OCI-LY3 (cell line): ENCODE data around the gene GPD2.

Experiments
- H2AFZ ChIP-seq: fragments of 200-600, 300-600 bp; shearing (Covaris generic); 2 replicates; pipeline ENCODE4 v1.6.0; 2014; ENCODE audit warnings: antibody characterized with exemption, low read depth, low read length
- H3K27ac ChIP-seq: fragments of 200-600, 300-600 bp; sonication (generic); 2 replicates; pipeline ENCODE4 v1.5.1; 2014; ENCODE audit warnings: mild to moderate bottlenecking, low read length, moderate library complexity, mixed read lengths
- H3K27me3 ChIP-seq: fragments of 200-600, 300-600 bp; sonication (generic); 2 replicates; pipeline ENCODE4 v1.6.1; 2014; ENCODE audit warnings: low read depth, low read length, mixed read lengths
- H3K36me3 ChIP-seq: fragments of 200-600, 300-600 bp; sonication (generic); replicated peaks from 2 replicates; pipeline ENCODE3; 2014; ENCODE audit warnings: low read depth, low read length, mixed read lengths
- H3K4me1 ChIP-seq: fragments of 300-600, 200-600 bp; sonication (generic); 2 replicates; pipeline ENCODE4 v1.6.1; 2014; ENCODE audit warnings: low read length, mixed read lengths
- H3K4me2 ChIP-seq: fragments of 200-600, 300-600 bp; sonication (generic); 2 replicates; pipeline ENCODE4 v1.6.1; 2014; ENCODE audit warnings: low read length, mixed read lengths
- H3K4me3 ChIP-seq: fragments of 300-600, 200-600 bp; sonication (generic); 2 replicates; pipeline ENCODE4 v1.5.1; 2014; ENCODE audit warnings: antibody characterized with exemption, mild to moderate bottlenecking, low read length, moderate library complexity
- H3K79me2 ChIP-seq: fragments of 300-600, 200-600 bp; shearing (Covaris generic); 2 replicates; pipeline ENCODE4 v1.6.1; 2014; ENCODE audit warnings: mild to moderate bottlenecking, low read length, mixed read lengths
- H3K9ac ChIP-seq: fragments of 300-600, 200-600 bp; shearing (Covaris generic); 2 replicates; pipeline ENCODE4 v1.6.0; 2014; ENCODE audit warnings: mild to moderate bottlenecking, low read length, moderate library complexity
- H3K9me3 ChIP-seq: fragments of 200-600, 300-600 bp; shearing (Covaris generic); 2 replicates; pipeline ENCODE4 v1.6.1; 2014; ENCODE audit warnings: low read length, mixed read lengths; ENCODE audit not compliant: insufficient read depth
- H4K20me1 ChIP-seq: fragments of 200-600, 300-600 bp; sonication (generic); 2 replicates; pipeline ENCODE4 v1.6.1; 2016; ENCODE audit warnings: low read length, mixed read lengths; ENCODE audit not compliant: insufficient read depth
- CTCF ChIP-seq: fragments of 200-600, 300-600 bp; sonication (generic); IDR thresholded peaks from 2 replicates; pipeline ENCODE4 v1.5.1; 2014; ENCODE audit warnings: antibody characterized with exemption, low read length, low read depth
- EZH2phosphoT487 ChIP-seq: fragments of 200-600 bp; shearing (Covaris generic); IDR thresholded peaks from 2 replicates; pipeline ENCODE4 v1.6.1; 2018; ENCODE audit warnings: antibody characterized with exemption, mixed run types, low read depth

The GPD2 gene

GRCh38 chr2:156435718-156436496, at the start of gene GPD2:
TSS of gene GPD2 (plus strand) at chr2:156436379. CDS start at chr2:156476106, 39,727 bp downstream.
- Histone ChIP-seq H3K27me3 (no peaks in the 10 kb centered on the region), H3K9ac (peak within 1 kb of the TSS; percentile 91), H3K27ac (peak within 1 kb of the TSS; percentile 52), H3K79me2 (peaks cover 37% of the 10 kb centered on the region), H3K36me3 (peaks cover 4% of the 10 kb centered on the region), H3K4me3 (peak within 1 kb of the TSS; percentile 85), H3K4me2 (peak within 1 kb of the TSS; percentile 88), H2AFZ (peak within 1 kb of the TSS; percentile 34), H4K20me1 (no peaks in the 10 kb centered on the region; the same call in 1 of the 2 replicates), H3K4me1 (peaks cover 41% of the 10 kb centered on the region), H3K9me3 (no peaks in the 10 kb centered on the region)
- TF ChIP-seq CTCF = no peak
- TF ChIP-seq EZH2phosphoT487 = no peak

- TF ChIP-seq CTCF (no peak), EZH2phosphoT487 (no peak)
- Histone ChIP-seq H3K27ac (no peak overlapping the region), H3K36me3 (no peaks in the 10 kb centered on the region), H3K9ac (no peak overlapping the region), H3K79me2 (no peaks in the 10 kb centered on the region), H3K4me2 (no peak overlapping the region), H2AFZ (no peak overlapping the region), H3K4me3 (no peak overlapping the region), H3K27me3 (no peaks in the 10 kb centered on the region; the same call in 1 of the 2 replicates), H3K9me3 (no peaks in the 10 kb centered on the region), H3K4me1 (peaks cover 39% of the 10 kb centered on the region), H4K20me1 (no peaks in the 10 kb centered on the region)
These were observed 42.0 kb upstream of the GPD2 start for GRCh38 chr2:156394033-156394741.

DNA sequence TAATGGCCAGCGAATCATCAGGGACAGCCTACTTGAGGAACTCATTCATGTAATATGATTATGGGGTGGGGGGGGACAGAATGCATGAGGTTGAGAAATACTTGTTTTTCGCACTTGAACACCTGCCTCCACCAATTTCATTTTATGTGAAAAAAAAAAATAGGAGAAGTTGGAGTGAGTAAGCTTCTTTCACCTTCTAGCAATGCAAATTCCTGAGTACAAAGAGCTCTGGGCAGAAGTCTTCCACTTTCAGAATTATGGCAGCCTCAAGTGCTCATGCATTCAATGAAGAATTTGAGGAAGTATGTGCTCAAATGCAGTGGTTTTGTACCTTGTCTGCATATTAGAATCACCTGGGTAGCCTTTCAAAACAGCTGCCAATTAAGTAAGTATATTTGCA, 40.1 kb upstream of the GPD2 start:
- H3K9me3 ChIP-seq = no peaks in the 10 kb centered on the region
- H3K79me2 ChIP-seq = no peaks in the 10 kb centered on the region
- peak overlapping the region; percentile 55 for H3K27ac ChIP-seq
- no peak overlapping the region for H2AFZ ChIP-seq
- H3K4me1 ChIP-seq = peaks cover 45% of the 10 kb centered on the region
- H4K20me1 ChIP-seq = no peaks in the 10 kb centered on the region; the same call in 1 of the 2 replicates
- TF ChIP-seq EZH2phosphoT487 (no peak), CTCF (no peak)
- H3K36me3 ChIP-seq = no peaks in the 10 kb centered on the region
- H3K4me2 ChIP-seq = peak overlapping the region; percentile 78
- H3K4me3 ChIP-seq = peak overlapping the region; percentile 72
- H3K9ac ChIP-seq = peak overlapping the region; percentile 26; the same call in 1 of the 2 replicates
- H3K27me3 ChIP-seq = no peaks in the 10 kb centered on the region; the same call in 1 of the 2 replicates

GRCh38 chr2:156397229-156397628, 39.0 kb upstream of the GPD2 start:
- TF ChIP-seq CTCF = no peak
- no peak for TF ChIP-seq EZH2phosphoT487
- H4K20me1 ChIP-seq = no peaks in the 10 kb centered on the region; the same call in 1 of the 2 replicates
- H3K9ac ChIP-seq = 0 out of 2 replicates have a peak overlapping the region, but pooled peaks have one; percentile 18
- H3K4me1 ChIP-seq = peaks cover 53% of the 10 kb centered on the region
- H3K27me3 ChIP-seq = no peaks in the 10 kb centered on the region; the same call in 1 of the 2 replicates
- no peaks in the 10 kb centered on the region for H3K79me2 ChIP-seq
- no peak overlapping the region for H3K27ac ChIP-seq
- peak overlapping the region; percentile 78 for H3K4me2 ChIP-seq
- no peak overlapping the region for H2AFZ ChIP-seq
- peak overlapping the region; percentile 21; the same call in 1 of the 2 replicates for H3K4me3 ChIP-seq
- no peaks in the 10 kb centered on the region for H3K9me3 ChIP-seq
- no peaks in the 10 kb centered on the region for H3K36me3 ChIP-seq
